ENCODE measurements around the gene PRRG2.
A peak's percentile ranks its signal among the peaks of the same experiment; 100 is the strongest.

DNA sequence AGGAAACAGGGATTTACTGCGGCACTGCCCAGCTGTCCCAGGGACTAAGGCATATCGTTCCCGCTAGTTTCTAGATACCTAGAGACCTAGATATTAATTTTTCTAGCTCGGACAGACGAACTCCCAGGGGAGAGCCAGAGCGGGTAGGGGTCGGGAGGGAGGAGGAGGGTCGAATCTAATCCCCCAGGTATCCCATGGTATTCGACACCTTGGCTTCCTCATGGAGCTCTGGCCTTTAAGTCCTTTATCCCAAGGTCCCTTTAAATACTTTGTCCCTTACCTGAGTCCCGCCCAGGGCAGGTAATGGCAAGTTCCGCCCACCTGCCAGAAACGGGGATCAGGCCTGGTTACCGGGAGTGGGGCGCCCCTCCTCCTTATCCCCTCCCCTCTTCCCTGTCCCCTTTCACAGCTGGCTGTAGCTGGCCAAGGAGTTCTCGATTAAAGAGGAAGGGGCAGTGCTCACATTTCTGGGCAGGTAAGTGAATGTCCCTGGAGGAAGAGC, at the start of gene PRRG2:
- TF ChIP-seq, protein P1, sequence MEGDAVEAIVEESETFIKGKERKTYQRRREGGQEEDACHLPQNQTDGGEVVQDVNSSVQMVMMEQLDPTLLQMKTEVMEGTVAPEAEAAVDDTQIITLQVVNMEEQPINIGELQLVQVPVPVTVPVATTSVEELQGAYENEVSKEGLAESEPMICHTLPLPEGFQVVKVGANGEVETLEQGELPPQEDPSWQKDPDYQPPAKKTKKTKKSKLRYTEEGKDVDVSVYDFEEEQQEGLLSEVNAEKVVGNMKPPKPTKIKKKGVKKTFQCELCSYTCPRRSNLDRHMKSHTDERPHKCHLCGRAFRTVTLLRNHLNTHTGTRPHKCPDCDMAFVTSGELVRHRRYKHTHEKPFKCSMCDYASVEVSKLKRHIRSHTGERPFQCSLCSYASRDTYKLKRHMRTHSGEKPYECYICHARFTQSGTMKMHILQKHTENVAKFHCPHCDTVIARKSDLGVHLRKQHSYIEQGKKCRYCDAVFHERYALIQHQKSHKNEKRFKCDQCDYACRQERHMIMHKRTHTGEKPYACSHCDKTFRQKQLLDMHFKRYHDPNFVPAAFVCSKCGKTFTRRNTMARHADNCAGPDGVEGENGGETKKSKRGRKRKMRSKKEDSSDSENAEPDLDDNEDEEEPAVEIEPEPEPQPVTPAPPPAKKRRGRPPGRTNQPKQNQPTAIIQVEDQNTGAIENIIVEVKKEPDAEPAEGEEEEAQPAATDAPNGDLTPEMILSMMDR (conservative IDR thresholded peaks at IDR 0.05; ENCODE audit: low read depth in 2 of 2), result no peak
- TF ChIP-seq POLR2AphosphoS5 (IDR thresholded peaks at IDR 0.05; ENCODE audit: low read depth) (peak; percentile 40; the same call in 1 of the 2 replicates), EZH2 (IDR thresholded peaks at IDR 0.05; ENCODE audit: low read depth, unreplicated experiment) (no peak), EZH2phosphoT487 (IDR thresholded peaks at IDR 0.05; ENCODE audit: unreplicated experiment) (no peak), JUNB (IDR thresholded peaks at IDR 0.05; ENCODE audit: unreplicated experiment) (no peak)
- TF ChIP-seq, protein P2, sequence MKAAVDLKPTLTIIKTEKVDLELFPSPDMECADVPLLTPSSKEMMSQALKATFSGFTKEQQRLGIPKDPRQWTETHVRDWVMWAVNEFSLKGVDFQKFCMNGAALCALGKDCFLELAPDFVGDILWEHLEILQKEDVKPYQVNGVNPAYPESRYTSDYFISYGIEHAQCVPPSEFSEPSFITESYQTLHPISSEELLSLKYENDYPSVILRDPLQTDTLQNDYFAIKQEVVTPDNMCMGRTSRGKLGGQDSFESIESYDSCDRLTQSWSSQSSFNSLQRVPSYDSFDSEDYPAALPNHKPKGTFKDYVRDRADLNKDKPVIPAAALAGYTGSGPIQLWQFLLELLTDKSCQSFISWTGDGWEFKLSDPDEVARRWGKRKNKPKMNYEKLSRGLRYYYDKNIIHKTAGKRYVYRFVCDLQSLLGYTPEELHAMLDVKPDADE (IDR thresholded peaks at IDR 0.05), result no peak
- TF ChIP-seq, protein P3, sequence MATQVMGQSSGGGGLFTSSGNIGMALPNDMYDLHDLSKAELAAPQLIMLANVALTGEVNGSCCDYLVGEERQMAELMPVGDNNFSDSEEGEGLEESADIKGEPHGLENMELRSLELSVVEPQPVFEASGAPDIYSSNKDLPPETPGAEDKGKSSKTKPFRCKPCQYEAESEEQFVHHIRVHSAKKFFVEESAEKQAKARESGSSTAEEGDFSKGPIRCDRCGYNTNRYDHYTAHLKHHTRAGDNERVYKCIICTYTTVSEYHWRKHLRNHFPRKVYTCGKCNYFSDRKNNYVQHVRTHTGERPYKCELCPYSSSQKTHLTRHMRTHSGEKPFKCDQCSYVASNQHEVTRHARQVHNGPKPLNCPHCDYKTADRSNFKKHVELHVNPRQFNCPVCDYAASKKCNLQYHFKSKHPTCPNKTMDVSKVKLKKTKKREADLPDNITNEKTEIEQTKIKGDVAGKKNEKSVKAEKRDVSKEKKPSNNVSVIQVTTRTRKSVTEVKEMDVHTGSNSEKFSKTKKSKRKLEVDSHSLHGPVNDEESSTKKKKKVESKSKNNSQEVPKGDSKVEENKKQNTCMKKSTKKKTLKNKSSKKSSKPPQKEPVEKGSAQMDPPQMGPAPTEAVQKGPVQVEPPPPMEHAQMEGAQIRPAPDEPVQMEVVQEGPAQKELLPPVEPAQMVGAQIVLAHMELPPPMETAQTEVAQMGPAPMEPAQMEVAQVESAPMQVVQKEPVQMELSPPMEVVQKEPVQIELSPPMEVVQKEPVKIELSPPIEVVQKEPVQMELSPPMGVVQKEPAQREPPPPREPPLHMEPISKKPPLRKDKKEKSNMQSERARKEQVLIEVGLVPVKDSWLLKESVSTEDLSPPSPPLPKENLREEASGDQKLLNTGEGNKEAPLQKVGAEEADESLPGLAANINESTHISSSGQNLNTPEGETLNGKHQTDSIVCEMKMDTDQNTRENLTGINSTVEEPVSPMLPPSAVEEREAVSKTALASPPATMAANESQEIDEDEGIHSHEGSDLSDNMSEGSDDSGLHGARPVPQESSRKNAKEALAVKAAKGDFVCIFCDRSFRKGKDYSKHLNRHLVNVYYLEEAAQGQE (IDR thresholded peaks at IDR 0.05; ENCODE audit: unreplicated experiment), result no peak
- TF ChIP-seq, protein P4, sequence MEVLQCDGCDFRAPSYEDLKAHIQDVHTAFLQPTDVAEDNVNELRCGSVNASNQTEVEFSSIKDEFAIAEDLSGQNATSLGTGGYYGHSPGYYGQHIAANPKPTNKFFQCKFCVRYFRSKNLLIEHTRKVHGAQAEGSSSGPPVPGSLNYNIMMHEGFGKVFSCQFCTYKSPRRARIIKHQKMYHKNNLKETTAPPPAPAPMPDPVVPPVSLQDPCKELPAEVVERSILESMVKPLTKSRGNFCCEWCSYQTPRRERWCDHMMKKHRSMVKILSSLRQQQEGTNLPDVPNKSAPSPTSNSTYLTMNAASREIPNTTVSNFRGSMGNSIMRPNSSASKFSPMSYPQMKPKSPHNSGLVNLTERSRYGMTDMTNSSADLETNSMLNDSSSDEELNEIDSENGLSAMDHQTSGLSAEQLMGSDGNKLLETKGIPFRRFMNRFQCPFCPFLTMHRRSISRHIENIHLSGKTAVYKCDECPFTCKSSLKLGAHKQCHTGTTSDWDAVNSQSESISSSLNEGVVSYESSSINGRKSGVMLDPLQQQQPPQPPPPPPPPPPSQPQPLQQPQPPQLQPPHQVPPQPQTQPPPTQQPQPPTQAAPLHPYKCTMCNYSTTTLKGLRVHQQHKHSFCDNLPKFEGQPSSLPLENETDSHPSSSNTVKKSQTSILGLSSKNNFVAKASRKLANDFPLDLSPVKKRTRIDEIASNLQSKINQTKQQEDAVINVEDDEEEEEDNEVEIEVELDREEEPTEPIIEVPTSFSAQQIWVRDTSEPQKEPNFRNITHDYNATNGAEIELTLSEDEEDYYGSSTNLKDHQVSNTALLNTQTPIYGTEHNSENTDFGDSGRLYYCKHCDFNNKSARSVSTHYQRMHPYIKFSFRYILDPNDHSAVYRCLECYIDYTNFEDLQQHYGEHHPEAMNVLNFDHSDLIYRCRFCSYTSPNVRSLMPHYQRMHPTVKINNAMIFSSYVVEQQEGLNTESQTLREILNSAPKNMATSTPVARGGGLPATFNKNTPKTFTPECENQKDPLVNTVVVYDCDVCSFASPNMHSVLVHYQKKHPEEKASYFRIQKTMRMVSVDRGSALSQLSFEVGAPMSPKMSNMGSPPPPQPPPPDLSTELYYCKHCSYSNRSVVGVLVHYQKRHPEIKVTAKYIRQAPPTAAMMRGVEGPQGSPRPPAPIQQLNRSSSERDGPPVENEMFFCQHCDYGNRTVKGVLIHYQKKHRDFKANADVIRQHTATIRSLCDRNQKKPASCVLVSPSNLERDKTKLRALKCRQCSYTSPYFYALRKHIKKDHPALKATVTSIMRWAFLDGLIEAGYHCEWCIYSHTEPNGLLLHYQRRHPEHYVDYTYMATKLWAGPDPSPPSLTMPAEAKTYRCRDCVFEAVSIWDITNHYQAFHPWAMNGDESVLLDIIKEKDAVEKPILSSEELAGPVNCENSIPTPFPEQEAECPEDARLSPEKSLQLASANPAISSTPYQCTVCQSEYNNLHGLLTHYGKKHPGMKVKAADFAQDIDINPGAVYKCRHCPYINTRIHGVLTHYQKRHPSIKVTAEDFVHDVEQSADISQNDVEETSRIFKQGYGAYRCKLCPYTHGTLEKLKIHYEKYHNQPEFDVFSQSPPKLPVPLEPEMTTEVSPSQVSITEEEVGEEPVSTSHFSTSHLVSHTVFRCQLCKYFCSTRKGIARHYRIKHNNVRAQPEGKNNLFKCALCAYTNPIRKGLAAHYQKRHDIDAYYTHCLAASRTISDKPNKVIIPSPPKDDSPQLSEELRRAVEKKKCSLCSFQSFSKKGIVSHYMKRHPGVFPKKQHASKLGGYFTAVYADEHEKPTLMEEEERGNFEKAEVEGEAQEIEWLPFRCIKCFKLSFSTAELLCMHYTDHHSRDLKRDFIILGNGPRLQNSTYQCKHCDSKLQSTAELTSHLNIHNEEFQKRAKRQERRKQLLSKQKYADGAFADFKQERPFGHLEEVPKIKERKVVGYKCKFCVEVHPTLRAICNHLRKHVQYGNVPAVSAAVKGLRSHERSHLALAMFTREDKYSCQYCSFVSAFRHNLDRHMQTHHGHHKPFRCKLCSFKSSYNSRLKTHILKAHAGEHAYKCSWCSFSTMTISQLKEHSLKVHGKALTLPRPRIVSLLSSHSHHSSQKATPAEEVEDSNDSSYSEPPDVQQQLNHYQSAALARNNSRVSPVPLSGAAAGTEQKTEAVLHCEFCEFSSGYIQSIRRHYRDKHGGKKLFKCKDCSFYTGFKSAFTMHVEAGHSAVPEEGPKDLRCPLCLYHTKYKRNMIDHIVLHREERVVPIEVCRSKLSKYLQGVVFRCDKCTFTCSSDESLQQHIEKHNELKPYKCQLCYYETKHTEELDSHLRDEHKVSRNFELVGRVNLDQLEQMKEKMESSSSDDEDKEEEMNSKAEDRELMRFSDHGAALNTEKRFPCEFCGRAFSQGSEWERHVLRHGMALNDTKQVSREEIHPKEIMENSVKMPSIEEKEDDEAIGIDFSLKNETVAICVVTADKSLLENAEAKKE (CRISPR knock-in tag; IDR thresholded peaks at IDR 0.05), result no peak
